ENCODE measurements around the gene PPP1CB.
"Not testable (repeated sequence)": the region's sequence is repeated elsewhere in the genome, so short reads cannot be mapped to it uniquely, and the experiment has no call there.

DNA sequence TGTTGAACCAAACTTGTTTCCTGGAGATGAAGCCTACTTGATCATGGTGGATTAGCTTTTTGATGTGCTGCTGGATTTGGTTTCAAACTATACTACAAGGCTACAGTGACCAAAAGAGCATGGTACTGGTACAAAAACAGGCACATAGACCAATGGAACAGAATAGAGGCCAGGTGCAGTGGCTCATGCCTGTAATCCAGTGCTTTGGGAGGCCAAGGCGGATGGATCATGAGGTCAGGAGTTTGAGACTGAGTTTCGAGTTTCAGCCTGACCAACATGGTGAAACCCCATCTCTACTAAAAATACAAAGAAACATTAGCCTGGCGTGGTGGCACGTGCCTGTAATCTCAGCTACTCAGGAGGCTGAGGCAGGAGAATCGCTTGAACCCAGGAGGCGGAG lies 9.0 kb upstream of the PPP1CB start:
- TF ChIP-seq, protein P1, sequence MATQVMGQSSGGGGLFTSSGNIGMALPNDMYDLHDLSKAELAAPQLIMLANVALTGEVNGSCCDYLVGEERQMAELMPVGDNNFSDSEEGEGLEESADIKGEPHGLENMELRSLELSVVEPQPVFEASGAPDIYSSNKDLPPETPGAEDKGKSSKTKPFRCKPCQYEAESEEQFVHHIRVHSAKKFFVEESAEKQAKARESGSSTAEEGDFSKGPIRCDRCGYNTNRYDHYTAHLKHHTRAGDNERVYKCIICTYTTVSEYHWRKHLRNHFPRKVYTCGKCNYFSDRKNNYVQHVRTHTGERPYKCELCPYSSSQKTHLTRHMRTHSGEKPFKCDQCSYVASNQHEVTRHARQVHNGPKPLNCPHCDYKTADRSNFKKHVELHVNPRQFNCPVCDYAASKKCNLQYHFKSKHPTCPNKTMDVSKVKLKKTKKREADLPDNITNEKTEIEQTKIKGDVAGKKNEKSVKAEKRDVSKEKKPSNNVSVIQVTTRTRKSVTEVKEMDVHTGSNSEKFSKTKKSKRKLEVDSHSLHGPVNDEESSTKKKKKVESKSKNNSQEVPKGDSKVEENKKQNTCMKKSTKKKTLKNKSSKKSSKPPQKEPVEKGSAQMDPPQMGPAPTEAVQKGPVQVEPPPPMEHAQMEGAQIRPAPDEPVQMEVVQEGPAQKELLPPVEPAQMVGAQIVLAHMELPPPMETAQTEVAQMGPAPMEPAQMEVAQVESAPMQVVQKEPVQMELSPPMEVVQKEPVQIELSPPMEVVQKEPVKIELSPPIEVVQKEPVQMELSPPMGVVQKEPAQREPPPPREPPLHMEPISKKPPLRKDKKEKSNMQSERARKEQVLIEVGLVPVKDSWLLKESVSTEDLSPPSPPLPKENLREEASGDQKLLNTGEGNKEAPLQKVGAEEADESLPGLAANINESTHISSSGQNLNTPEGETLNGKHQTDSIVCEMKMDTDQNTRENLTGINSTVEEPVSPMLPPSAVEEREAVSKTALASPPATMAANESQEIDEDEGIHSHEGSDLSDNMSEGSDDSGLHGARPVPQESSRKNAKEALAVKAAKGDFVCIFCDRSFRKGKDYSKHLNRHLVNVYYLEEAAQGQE (IDR thresholded peaks at IDR 0.05): not testable (repeated sequence)
- not testable (repeated sequence) for TF ChIP-seq TAF1 (conservative IDR thresholded peaks at IDR 0.05); HNF4G (IDR thresholded peaks at IDR 0.05)
